ENCODE data around the gene TRPM3.

GRCh38 chr9:70615464-70616138 lies 505.8 kb downstream of the TRPM3 start:
- TF ChIP-seq CTCF (IDR thresholded peaks at IDR 0.05; ENCODE audit: insufficient read depth, low read length) (no peak), GABPA (IDR thresholded peaks at IDR 0.05; ENCODE audit: low read depth) (no peak), POLR2AphosphoS5 (IDR thresholded peaks at IDR 0.05; ENCODE audit: low read depth) (no peak)
